ENCODE measurements around the gene SORCS3.

DNA sequence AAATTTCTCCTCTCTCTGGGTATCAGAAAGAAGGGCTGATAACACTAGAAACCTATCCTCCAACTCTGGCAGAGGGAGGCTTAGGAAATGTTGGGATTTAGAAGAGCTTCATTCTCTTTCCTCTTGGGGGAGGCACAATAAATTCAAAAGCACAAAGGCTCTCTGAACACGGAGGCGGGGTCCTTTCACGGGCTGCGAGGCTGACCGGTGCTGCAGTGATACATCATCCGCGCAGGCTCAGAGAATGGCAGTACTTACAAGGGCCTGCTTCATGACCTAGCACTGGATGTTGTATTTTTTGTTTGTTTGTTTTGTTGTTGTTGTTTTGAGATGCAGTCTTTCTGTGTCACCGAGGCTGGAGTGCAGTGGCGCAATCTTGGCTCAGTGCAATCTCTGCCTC, 306.2 kb downstream of the SORCS3 start:
- TF ChIP-seq EZH2 (IDR thresholded peaks at IDR 0.05; ENCODE audit: borderline replicate concordance, insufficient read depth, low read length, poor library complexity, severe bottlenecking) (no peak), SMC3 (conservative IDR thresholded peaks at IDR 0.05; ENCODE audit: poor library complexity) (no peak), EP300 (conservative IDR thresholded peaks at IDR 0.05; ENCODE audit: poor library complexity, severe bottlenecking) (no peak)
- TF ChIP-seq, protein P1, sequence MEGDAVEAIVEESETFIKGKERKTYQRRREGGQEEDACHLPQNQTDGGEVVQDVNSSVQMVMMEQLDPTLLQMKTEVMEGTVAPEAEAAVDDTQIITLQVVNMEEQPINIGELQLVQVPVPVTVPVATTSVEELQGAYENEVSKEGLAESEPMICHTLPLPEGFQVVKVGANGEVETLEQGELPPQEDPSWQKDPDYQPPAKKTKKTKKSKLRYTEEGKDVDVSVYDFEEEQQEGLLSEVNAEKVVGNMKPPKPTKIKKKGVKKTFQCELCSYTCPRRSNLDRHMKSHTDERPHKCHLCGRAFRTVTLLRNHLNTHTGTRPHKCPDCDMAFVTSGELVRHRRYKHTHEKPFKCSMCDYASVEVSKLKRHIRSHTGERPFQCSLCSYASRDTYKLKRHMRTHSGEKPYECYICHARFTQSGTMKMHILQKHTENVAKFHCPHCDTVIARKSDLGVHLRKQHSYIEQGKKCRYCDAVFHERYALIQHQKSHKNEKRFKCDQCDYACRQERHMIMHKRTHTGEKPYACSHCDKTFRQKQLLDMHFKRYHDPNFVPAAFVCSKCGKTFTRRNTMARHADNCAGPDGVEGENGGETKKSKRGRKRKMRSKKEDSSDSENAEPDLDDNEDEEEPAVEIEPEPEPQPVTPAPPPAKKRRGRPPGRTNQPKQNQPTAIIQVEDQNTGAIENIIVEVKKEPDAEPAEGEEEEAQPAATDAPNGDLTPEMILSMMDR (IDR thresholded peaks at IDR 0.05; ENCODE audit: poor library complexity, severe bottlenecking) = no peak
- TF ChIP-seq, protein P2, sequence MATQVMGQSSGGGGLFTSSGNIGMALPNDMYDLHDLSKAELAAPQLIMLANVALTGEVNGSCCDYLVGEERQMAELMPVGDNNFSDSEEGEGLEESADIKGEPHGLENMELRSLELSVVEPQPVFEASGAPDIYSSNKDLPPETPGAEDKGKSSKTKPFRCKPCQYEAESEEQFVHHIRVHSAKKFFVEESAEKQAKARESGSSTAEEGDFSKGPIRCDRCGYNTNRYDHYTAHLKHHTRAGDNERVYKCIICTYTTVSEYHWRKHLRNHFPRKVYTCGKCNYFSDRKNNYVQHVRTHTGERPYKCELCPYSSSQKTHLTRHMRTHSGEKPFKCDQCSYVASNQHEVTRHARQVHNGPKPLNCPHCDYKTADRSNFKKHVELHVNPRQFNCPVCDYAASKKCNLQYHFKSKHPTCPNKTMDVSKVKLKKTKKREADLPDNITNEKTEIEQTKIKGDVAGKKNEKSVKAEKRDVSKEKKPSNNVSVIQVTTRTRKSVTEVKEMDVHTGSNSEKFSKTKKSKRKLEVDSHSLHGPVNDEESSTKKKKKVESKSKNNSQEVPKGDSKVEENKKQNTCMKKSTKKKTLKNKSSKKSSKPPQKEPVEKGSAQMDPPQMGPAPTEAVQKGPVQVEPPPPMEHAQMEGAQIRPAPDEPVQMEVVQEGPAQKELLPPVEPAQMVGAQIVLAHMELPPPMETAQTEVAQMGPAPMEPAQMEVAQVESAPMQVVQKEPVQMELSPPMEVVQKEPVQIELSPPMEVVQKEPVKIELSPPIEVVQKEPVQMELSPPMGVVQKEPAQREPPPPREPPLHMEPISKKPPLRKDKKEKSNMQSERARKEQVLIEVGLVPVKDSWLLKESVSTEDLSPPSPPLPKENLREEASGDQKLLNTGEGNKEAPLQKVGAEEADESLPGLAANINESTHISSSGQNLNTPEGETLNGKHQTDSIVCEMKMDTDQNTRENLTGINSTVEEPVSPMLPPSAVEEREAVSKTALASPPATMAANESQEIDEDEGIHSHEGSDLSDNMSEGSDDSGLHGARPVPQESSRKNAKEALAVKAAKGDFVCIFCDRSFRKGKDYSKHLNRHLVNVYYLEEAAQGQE (IDR thresholded peaks at IDR 0.05; ENCODE audit: borderline replicate concordance) = no peak
